ENCODE data around the gene DOCK1.

DOCK1 gene

GRCh38 chr10:127133225-127133624, 228.0 kb downstream of the DOCK1 start:
- H3K27me3 Mint-ChIP-seq = peaks cover 0 to 9% of the 10 kb centered on the region in 2 donors
- DNase-seq (no peak), ATAC-seq (replicated peaks) (no peak)
- H3K9me3 Mint-ChIP-seq = peaks cover 0 to 1% of the 10 kb centered on the region in 2 donors
- H3K27ac Mint-ChIP-seq = no peak overlapping the region
- no peak overlapping the region for H3K4me3 Mint-ChIP-seq
- no peaks in the 10 kb centered on the region for H3K36me3 Mint-ChIP-seq (ENCODE audit: insufficient read depth)
- H3K4me1 Mint-ChIP-seq (ENCODE audit: low read depth in 2 of 2) = no peaks in the 10 kb centered on the region

GRCh38 chr10:127133672-127134500, 228.7 kb downstream of the DOCK1 start:
- H3K27ac Mint-ChIP-seq = no peak overlapping the region
- H3K36me3 Mint-ChIP-seq (ENCODE audit: insufficient read depth) = no peaks in the 10 kb centered on the region
- DNase-seq = no peak
- ATAC-seq (replicated peaks) = no peak
- peaks cover 0 to 9% of the 10 kb centered on the region in 2 donors for H3K27me3 Mint-ChIP-seq
- no peak overlapping the region for H3K4me3 Mint-ChIP-seq
- no peaks in the 10 kb centered on the region for H3K4me1 Mint-ChIP-seq (ENCODE audit: low read depth in 2 of 2)
- H3K9me3 Mint-ChIP-seq = peaks cover 0 to 1% of the 10 kb centered on the region in 2 donors

- ATAC-seq (replicated peaks) = no peak
- Mint-ChIP-seq H3K9me3 (no peaks in the 10 kb centered on the region), H3K27ac (no peak overlapping the region), H3K4me1 (ENCODE audit: low read depth in 2 of 2) (no peaks in the 10 kb centered on the region), H3K4me3 (no peak overlapping the region), H3K27me3 (no peaks in the 10 kb centered on the region), H3K36me3 (ENCODE audit: insufficient read depth) (no peaks in the 10 kb centered on the region)
- no peak for DNase-seq
These were observed 230.8 kb downstream of the DOCK1 start for GRCh38 chr10:127135844-127136577.

DNA sequence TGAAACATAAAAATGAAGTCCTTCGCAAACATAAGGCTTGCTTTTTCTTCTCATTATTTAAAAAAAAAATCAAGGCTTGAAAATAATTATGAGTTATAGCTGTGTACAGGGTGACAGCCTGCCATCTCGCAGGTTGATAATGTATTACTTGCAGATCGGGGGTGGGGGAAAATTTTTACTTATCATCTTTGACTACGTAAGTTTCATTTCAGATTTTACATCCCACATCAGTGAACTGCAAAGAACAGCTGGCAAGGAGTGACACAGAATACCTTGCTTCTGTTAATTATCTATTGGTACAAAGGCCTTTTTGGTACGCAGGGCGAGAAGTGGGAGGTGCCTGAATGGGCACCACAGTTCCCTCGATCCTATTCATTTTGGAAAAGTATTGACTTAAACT, 232.2 kb downstream of the DOCK1 start:
- Mint-ChIP-seq H3K36me3 (ENCODE audit: insufficient read depth) (no peaks in the 10 kb centered on the region), H3K27me3 (no peaks in the 10 kb centered on the region), H3K4me3 (no peak overlapping the region), H3K27ac (no peak overlapping the region), H3K4me1 (ENCODE audit: low read depth in 2 of 2) (no peaks in the 10 kb centered on the region), H3K9me3 (no peaks in the 10 kb centered on the region)
- DNase-seq = no peak
- ATAC-seq (replicated peaks) = no peak

DNA sequence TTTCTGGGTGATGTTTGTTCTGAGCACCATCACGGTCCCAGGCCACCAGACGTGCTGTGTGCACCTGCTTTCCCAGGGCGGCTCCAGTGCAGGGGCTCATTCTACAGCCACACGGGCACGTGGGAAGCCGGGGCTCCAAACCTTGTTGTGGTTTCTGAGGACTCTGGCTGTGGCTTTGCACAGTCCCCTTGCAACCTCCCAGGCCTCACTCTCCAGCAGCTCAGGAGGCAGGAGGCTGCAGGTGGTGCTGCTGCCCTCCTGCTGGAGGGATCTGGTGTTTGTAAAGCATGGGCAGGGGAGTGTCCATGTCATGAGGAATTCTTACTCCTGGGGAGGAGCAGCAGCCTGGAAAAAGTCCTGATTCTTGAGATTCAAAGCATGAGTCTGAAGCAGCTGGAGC, 236.9 kb downstream of the DOCK1 start:
- Mint-ChIP-seq H3K27ac (no peak overlapping the region), H3K9me3 (no peaks in the 10 kb centered on the region)

GRCh38 chr10:127142856-127143255, 237.6 kb downstream of the DOCK1 start:
- DNase-seq (no peak), ATAC-seq (replicated peaks) (no peak)
- Mint-ChIP-seq H3K36me3 (ENCODE audit: insufficient read depth) (no peaks in the 10 kb centered on the region), H3K4me3 (no peak overlapping the region), H3K9me3 (no peaks in the 10 kb centered on the region), H3K27ac (no peak overlapping the region), H3K4me1 (ENCODE audit: low read depth in 2 of 2) (no peaks in the 10 kb centered on the region), H3K27me3 (peaks cover 0 to 7% of the 10 kb centered on the region in 2 donors)

More for the DNA sequence above, 236.9 kb downstream of the DOCK1 start:
- H3K27me3 Mint-ChIP-seq = peaks cover 0 to 7% of the 10 kb centered on the region in 2 donors
- H3K4me1 Mint-ChIP-seq (ENCODE audit: low read depth in 2 of 2) = no peaks in the 10 kb centered on the region
- DNase-seq (no peak), ATAC-seq (replicated peaks) (no peak)
- H3K36me3 Mint-ChIP-seq (ENCODE audit: insufficient read depth) = no peaks in the 10 kb centered on the region
- no peak overlapping the region for H3K4me3 Mint-ChIP-seq

DNA sequence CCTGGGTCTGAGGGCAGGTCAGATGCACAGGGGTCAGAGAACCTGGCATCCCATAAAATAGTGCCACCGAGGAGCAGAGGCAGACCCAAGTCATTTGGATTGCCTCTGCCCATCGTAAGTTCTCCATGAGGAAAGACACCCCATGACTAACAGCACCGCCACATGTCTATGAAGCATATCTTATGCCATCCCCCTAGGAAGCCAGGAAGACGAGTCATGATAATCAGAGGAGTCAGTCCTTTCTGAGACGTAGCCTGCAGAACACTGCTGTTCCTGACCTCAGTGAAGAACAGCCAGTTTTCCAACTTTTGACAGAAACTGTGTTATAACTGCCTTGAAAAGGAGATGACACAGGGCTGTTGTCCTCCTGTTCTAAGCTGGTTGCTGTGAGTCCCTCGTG, 239.9 kb downstream of the DOCK1 start:
- H3K4me3 Mint-ChIP-seq = no peak overlapping the region
- H3K36me3 Mint-ChIP-seq (ENCODE audit: insufficient read depth) = no peaks in the 10 kb centered on the region
- no peak overlapping the region for H3K27ac Mint-ChIP-seq
- DNase-seq = no peak
- no peaks in the 10 kb centered on the region for H3K9me3 Mint-ChIP-seq
- no peaks in the 10 kb centered on the region for H3K4me1 Mint-ChIP-seq (ENCODE audit: low read depth in 2 of 2)
- ATAC-seq (replicated peaks) = no peak
- peaks cover 2 to 7% of the 10 kb centered on the region in 2 donors for H3K27me3 Mint-ChIP-seq

GRCh38 chr10:127146661-127147060, 241.4 kb downstream of the DOCK1 start:
- ATAC-seq (replicated peaks) (no peak), DNase-seq (no peak)
- Mint-ChIP-seq H3K27ac (no peak overlapping the region), H3K36me3 (ENCODE audit: insufficient read depth) (no peaks in the 10 kb centered on the region), H3K4me1 (ENCODE audit: low read depth in 2 of 2) (no peaks in the 10 kb centered on the region), H3K4me3 (no peak overlapping the region), H3K9me3 (no peaks in the 10 kb centered on the region), H3K27me3 (peaks cover 6 to 7% of the 10 kb centered on the region in 2 donors)

DNA sequence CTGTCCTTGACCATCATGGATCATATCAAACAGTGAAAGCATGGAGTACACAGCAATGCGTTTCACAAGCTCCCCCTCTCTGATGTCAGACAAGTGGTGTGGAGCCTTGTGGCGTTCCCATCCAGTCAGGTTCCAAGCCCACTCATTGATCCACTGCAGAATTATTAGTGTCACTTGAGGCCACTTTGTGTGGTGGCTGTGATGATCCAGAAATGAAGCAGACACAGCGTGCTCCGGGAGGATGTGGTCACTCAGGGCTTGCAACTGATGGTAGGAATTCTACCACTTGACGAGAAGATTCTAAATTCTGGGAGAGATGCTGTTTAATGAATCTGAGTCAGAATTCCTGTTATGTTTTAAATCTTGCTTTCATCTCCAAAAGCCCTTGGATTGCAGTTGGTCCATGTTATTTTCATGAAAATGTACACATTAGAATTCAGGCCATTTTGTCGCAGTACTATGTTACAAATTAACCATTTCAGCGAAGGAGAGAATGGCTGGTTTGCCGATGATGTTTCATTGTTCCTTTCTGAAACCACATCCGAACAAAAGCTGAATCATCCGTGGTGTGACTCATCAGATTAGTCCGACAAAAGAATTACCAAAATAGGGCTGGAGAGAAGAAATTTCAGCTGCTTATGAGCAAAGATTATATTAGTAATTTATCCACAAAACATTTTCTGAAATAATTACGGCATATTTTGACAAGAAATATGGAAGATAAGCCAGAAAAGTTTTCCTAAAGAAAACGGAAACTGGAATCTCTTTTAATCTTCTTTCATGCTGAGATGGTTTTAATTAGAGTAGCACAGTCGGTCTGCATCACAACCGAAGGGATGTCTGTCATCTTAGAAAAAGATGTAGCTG, 243.1 kb downstream of the DOCK1 start:
- DNase-seq = no peak

DNA sequence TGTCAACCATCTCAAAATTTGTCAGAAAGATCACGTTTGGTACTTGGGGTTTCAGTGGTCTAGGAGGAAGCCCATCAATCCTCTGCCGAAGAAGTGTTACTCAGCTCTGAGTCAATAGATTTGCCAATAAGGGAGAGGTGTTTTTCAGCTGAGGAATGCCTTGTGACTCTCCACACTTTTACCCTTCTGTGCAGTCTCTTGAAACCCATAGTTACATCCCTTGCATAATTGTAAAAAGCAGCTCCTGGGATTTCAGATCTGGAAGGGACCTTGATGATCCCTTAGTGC, 243.6 kb downstream of the DOCK1 start:
- no peak for ATAC-seq (replicated peaks)
- no peak for DNase-seq
- H3K36me3 Mint-ChIP-seq (ENCODE audit: insufficient read depth) = no peaks in the 10 kb centered on the region
- no peak overlapping the region for H3K27ac Mint-ChIP-seq
- H3K9me3 Mint-ChIP-seq = peaks cover 0 to 1% of the 10 kb centered on the region in 2 donors
- H3K27me3 Mint-ChIP-seq = peaks cover 5 to 6% of the 10 kb centered on the region in 2 donors
- no peaks in the 10 kb centered on the region for H3K4me1 Mint-ChIP-seq (ENCODE audit: low read depth in 2 of 2)
- H3K4me3 Mint-ChIP-seq = no peak overlapping the region

More for the DNA sequence above, 243.1 kb downstream of the DOCK1 start:
- Mint-ChIP-seq H3K4me3 (no peak overlapping the region), H3K4me1 (ENCODE audit: low read depth in 2 of 2) (no peaks in the 10 kb centered on the region), H3K9me3 (peaks cover 0 to 1% of the 10 kb centered on the region in 2 donors), H3K27ac (no peak overlapping the region), H3K36me3 (ENCODE audit: insufficient read depth) (no peaks in the 10 kb centered on the region), H3K27me3 (peaks cover 6 to 7% of the 10 kb centered on the region in 2 donors)
- ATAC-seq (replicated peaks) = no peak

DNA sequence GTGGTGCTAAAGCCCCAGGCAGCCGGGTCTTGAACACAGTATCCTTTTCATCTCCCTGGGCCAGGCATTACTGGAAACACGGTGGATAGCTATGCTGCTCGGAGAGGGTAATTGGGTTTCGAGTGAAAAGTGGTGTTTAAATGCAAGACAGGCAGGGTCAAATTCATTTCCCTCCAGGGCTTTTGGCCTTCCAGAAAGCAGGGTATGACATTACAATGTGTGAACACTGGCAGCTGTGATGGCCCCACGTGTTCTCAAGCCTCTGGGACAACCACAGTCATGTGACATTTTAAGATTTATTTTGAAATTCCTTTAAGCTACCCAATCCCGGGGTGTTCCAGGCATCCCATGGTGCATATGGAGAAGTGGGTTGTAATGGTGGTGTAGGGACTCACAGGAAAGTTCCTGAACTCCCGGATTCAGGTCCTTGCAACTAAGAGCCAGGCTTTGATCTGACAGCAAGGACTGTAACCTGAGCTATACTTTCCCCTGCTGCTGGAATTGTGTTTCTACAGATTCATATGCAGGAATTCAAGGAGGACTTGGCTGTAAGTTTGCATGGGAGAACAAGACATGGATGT, 244.4 kb downstream of the DOCK1 start:
- DNase-seq (no peak), ATAC-seq (replicated peaks) (no peak)
- no peak overlapping the region for H3K27ac Mint-ChIP-seq
- H3K4me1 Mint-ChIP-seq (ENCODE audit: low read depth in 2 of 2) = no peaks in the 10 kb centered on the region
- no peak overlapping the region for H3K4me3 Mint-ChIP-seq
- H3K27me3 Mint-ChIP-seq = peaks cover 0 to 6% of the 10 kb centered on the region in 2 donors
- peaks cover 0 to 1% of the 10 kb centered on the region in 2 donors for H3K9me3 Mint-ChIP-seq
- no peaks in the 10 kb centered on the region for H3K36me3 Mint-ChIP-seq (ENCODE audit: insufficient read depth)

GRCh38 chr10:127150136-127150535, 244.9 kb downstream of the DOCK1 start:
- Mint-ChIP-seq H3K9me3 (peaks cover 0 to 1% of the 10 kb centered on the region in 2 donors), H3K27me3 (peaks cover 0 to 7% of the 10 kb centered on the region in 2 donors), H3K27ac (no peak overlapping the region), H3K4me1 (ENCODE audit: low read depth in 2 of 2) (no peaks in the 10 kb centered on the region), H3K4me3 (no peak overlapping the region), H3K36me3 (ENCODE audit: insufficient read depth) (no peaks in the 10 kb centered on the region)
- ATAC-seq (replicated peaks) (no peak), DNase-seq (no peak)

- H3K4me3 Mint-ChIP-seq = no peak overlapping the region
- H3K9me3 Mint-ChIP-seq = peaks cover 0 to 1% of the 10 kb centered on the region in 2 donors
- ATAC-seq (replicated peaks) (no peak), DNase-seq (no peak)
- no peaks in the 10 kb centered on the region for H3K4me1 Mint-ChIP-seq (ENCODE audit: low read depth in 2 of 2)
- no peak overlapping the region for H3K27ac Mint-ChIP-seq
- H3K36me3 Mint-ChIP-seq (ENCODE audit: insufficient read depth) = no peaks in the 10 kb centered on the region
- peaks cover 0 to 17% of the 10 kb centered on the region in 2 donors for H3K27me3 Mint-ChIP-seq
These were observed 246.3 kb downstream of the DOCK1 start for GRCh38 chr10:127151541-127151940.
